ENCODE measurements around the gene IL17RD. TPM values are rescaled to one million over a fixed set of nuclear protein-coding genes. Genes with fewer than 3 reads are reported as not detected.

The IL17RD gene
- total and polyA plus RNA-seq, 2 donors (not counting 1 experiment from before 2014, with no cell fraction given), result 0.05 TPM; not detected in 1

GRCh38 chr3:57073628-57074027, 91.5 kb downstream of the IL17RD start:
- Histone ChIP-seq H3K4me1 (ENCODE audit: control insufficient read depth in 2 of 2, insufficient read depth in 2 of 2, low read length in 2 of 2) (peaks cover 21 to 22% of the 10 kb centered on the region in 2 donors), H3K9me3 (ENCODE audit: control extremely low read depth in 1 of 3, control insufficient read depth in 2 of 3, insufficient read depth in 1 of 3, low read length in 2 of 3) (peaks cover 0 to 17% (median 11%) of the 10 kb centered on the region in 3 donors), H3K9ac (ENCODE audit: low read length) (no peak overlapping the region), H3K79me2 (ENCODE audit: control insufficient read depth, insufficient read depth, low read length) (no peaks in the 10 kb centered on the region), H3K27ac (ENCODE audit: low read length in 2 of 2) (no peak overlapping the region), H3K27me3 (replicated peaks in 1 of 4; ENCODE audit: control extremely low read depth in 1 of 4, control insufficient read depth in 3 of 4, insufficient read depth in 4 of 4, low read length in 3 of 4) (peaks cover 0 to 74% (median 51%) of the 10 kb centered on the region in 4 experiments), H2AFZ (ENCODE audit: insufficient read depth, low read depth, low read length, poor library complexity, severe bottlenecking) (no peak overlapping the region), H3K36me3 (replicated peaks in 1 of 2; ENCODE audit: control extremely low read depth in 1 of 2, control insufficient read depth in 1 of 2, extremely low read depth in 1 of 2, insufficient read depth in 2 of 2, low read length in 1 of 2) (no peaks in the 10 kb centered on the region), H3K4me3 (ENCODE audit: control extremely low read depth in 1 of 5, extremely low read depth in 1 of 5, insufficient read depth in 1 of 5, low read depth in 2 of 5, low read length in 4 of 5) (no peak overlapping the region), H3K4me2 (replicated peaks; ENCODE audit: low read depth, low read length, poor library complexity, severe bottlenecking) (no peak overlapping the region), H4K20me1 (ENCODE audit: control insufficient read depth, insufficient read depth, low read length, poor library complexity, severe bottlenecking) (no peaks in the 10 kb centered on the region)
- no peak overlapping the region for H3K4me3 Mint-ChIP-seq
- peaks cover 1% of the 10 kb centered on the region for H3K9me3 Mint-ChIP-seq (ENCODE audit: insufficient read depth)
- ATAC-seq (ENCODE audit: low read depth), result no peak
- H3K27ac Mint-ChIP-seq, result no peak overlapping the region
- peaks cover 29% of the 10 kb centered on the region for H3K4me1 Mint-ChIP-seq
- H3K27me3 Mint-ChIP-seq, result peaks cover 71% of the 10 kb centered on the region
- ChIA-PET CTCF (no interaction called here), POLR2A (no interaction called here)
- WGBS (ENCODE audit: insufficient coverage), result 95% methylated on average over 1 of the region's 3 CpGs
- intact Hi-C loops (cut with micrococcal nuclease), result loop anchor here (10.0 kb wide), 1 partner anchor 151 kb away; the partner anchor contains the start of gene APPL1
- TF ChIP-seq, protein P1, sequence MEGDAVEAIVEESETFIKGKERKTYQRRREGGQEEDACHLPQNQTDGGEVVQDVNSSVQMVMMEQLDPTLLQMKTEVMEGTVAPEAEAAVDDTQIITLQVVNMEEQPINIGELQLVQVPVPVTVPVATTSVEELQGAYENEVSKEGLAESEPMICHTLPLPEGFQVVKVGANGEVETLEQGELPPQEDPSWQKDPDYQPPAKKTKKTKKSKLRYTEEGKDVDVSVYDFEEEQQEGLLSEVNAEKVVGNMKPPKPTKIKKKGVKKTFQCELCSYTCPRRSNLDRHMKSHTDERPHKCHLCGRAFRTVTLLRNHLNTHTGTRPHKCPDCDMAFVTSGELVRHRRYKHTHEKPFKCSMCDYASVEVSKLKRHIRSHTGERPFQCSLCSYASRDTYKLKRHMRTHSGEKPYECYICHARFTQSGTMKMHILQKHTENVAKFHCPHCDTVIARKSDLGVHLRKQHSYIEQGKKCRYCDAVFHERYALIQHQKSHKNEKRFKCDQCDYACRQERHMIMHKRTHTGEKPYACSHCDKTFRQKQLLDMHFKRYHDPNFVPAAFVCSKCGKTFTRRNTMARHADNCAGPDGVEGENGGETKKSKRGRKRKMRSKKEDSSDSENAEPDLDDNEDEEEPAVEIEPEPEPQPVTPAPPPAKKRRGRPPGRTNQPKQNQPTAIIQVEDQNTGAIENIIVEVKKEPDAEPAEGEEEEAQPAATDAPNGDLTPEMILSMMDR (IDR thresholded peaks at IDR 0.05), result no peak
- no peak for TF ChIP-seq EZH2 (IDR thresholded peaks at IDR 0.05; ENCODE audit: borderline replicate concordance, insufficient read depth, low read depth, low read length, poor library complexity, severe bottlenecking)
- DNase-seq, result no peak

GRCh38 chr3:57069503-57069902, 95.7 kb downstream of the IL17RD start:
- H3K27me3 Mint-ChIP-seq, result peaks cover 47% of the 10 kb centered on the region
- POLR2A ChIA-PET, result interaction anchor here (2.0 kb wide), 1 partner anchor 8 kb away, joined by 6 read pairs; no protein-coding TSS in a partner anchor
- peaks cover 1% of the 10 kb centered on the region for H3K9me3 Mint-ChIP-seq (ENCODE audit: insufficient read depth)
- H3K4me2 ChIP-seq (replicated peaks; ENCODE audit: low read depth, low read length, poor library complexity, severe bottlenecking), result no peak overlapping the region
- no peaks in the 10 kb centered on the region for H3K79me2 ChIP-seq (ENCODE audit: control insufficient read depth, insufficient read depth, low read length)
- no peak overlapping the region for H3K27ac Mint-ChIP-seq
- H3K9ac ChIP-seq (ENCODE audit: low read length), result no peak overlapping the region
- H3K9me3 ChIP-seq (ENCODE audit: control extremely low read depth in 1 of 3, control insufficient read depth in 2 of 3, insufficient read depth in 1 of 3, low read length in 2 of 3), result peaks cover 0 to 17% (median 11%) of the 10 kb centered on the region in 3 donors
- H4K20me1 ChIP-seq (ENCODE audit: control insufficient read depth, insufficient read depth, low read length, poor library complexity, severe bottlenecking), result no peaks in the 10 kb centered on the region
- DNase-seq (no peak), ATAC-seq (ENCODE audit: low read depth) (no peak)
- no peak overlapping the region for H3K27ac ChIP-seq (ENCODE audit: low read length in 2 of 2)
- H3K4me1 Mint-ChIP-seq, result peaks cover 23% of the 10 kb centered on the region
- intact Hi-C loops (cut with micrococcal nuclease), result loop anchor here (2.0 to 10.0 kb wide), 5 partner anchors 151 to 913 kb away; partner anchors contain the start of genes DENND6A and TASOR
- peak overlapping the region; percentile 74 for H3K4me3 Mint-ChIP-seq
- WGBS (ENCODE audit: insufficient coverage), result 79% methylated on average over 2 of the region's 6 CpGs
- H3K4me3 ChIP-seq (ENCODE audit: control extremely low read depth in 1 of 5, extremely low read depth in 1 of 5, insufficient read depth in 1 of 5, low read depth in 2 of 5, low read length in 4 of 5), result no peak overlapping the region
- peaks cover 18 to 22% of the 10 kb centered on the region in 2 donors for H3K4me1 ChIP-seq (ENCODE audit: control insufficient read depth in 2 of 2, insufficient read depth in 2 of 2, low read length in 2 of 2)
- no peak overlapping the region for H2AFZ ChIP-seq (ENCODE audit: insufficient read depth, low read depth, low read length, poor library complexity, severe bottlenecking)
- H3K27me3 ChIP-seq (replicated peaks in 1 of 4; ENCODE audit: control extremely low read depth in 1 of 4, control insufficient read depth in 3 of 4, insufficient read depth in 4 of 4, low read length in 3 of 4), result peaks cover 0 to 47% (median 25%) of the 10 kb centered on the region in 4 experiments
- H3K36me3 ChIP-seq (replicated peaks in 1 of 2; ENCODE audit: control extremely low read depth in 1 of 2, control insufficient read depth in 1 of 2, extremely low read depth in 1 of 2, insufficient read depth in 2 of 2, low read length in 1 of 2), result no peaks in the 10 kb centered on the region
- CTCF ChIA-PET, result interaction anchor here (0.8 to 1.0 kb wide), 2 partner anchors 8 to 74 kb away, joined by 3 read pairs; no protein-coding TSS in a partner anchor
- TF ChIP-seq EZH2 (IDR thresholded peaks at IDR 0.05; ENCODE audit: borderline replicate concordance, insufficient read depth, low read depth, low read length, poor library complexity, severe bottlenecking), result no peak
- TF ChIP-seq, protein P1 (IDR thresholded peaks at IDR 0.05), result no peak

Data from B cell (primary cell).